ENCODE measurements around the gene KRT35.

- TF ChIP-seq POLR2A (IDR thresholded peaks at IDR 0.05; ENCODE audit: low read depth, low read length) = no peak
- TF ChIP-seq FOS (IDR thresholded peaks at IDR 0.05; ENCODE audit: borderline replicate concordance, extremely low read depth, insufficient read length) = no peak
- TF ChIP-seq SUPT20H (IDR thresholded peaks at IDR 0.05; ENCODE audit: borderline replicate concordance, control insufficient read depth, low read depth, low read length) = no peak
- no peak for TF ChIP-seq YBX1 (IDR thresholded peaks at IDR 0.05)
- no peak for TF ChIP-seq RAD21 (IDR thresholded peaks at IDR 0.05; ENCODE audit: insufficient read depth, low read depth, low read length)
- no peak for TF ChIP-seq SIN3A (IDR thresholded peaks at IDR 0.05; ENCODE audit: low read depth, low read length)
- TF ChIP-seq CTCF (IDR thresholded peaks at IDR 0.05 in 2 of 3, conservative IDR thresholded peaks at IDR 0.05 in 1 of 3; ENCODE audit: control insufficient read depth in 2 of 3, extremely low read depth in 1 of 3, insufficient read depth in 1 of 3, low read depth in 3 of 3, low read length in 3 of 3) = no peak
- TF ChIP-seq RELB (IDR thresholded peaks at IDR 0.05; ENCODE audit: low read depth) = no peak
- TF ChIP-seq ATF3 (IDR thresholded peaks at IDR 0.05; ENCODE audit: borderline replicate concordance, extremely low read depth, low read depth, low read length) = no peak
- no peak for TF ChIP-seq DPF2 (IDR thresholded peaks at IDR 0.05)
- no peak for TF ChIP-seq ZBTB33 (IDR thresholded peaks at IDR 0.05)
- TF ChIP-seq REST (IDR thresholded peaks at IDR 0.05; ENCODE audit: low read depth, low read length) = no peak
- no peak for TF ChIP-seq ZNF24 (IDR thresholded peaks at IDR 0.05)
- TF ChIP-seq EZH2 (IDR thresholded peaks at IDR 0.05; ENCODE audit: borderline replicate concordance, control insufficient read depth, low read depth, low read length) = no peak
Measured at GRCh38 chr17:41513168-41513547, 32.2 kb upstream of the KRT35 start.

Measured in GM12878 (cell line).